H9 (cell line): ENCODE measurements around the gene KCNH1. TPM values are rescaled to one million over a fixed set of nuclear protein-coding genes. Genes with fewer than 3 reads are reported as not detected.

Experiments used
- DNase-seq: peaks from one replicate; pipeline ENCODE4 v3.0.0-alpha.2; 2017
- H2AFZ ChIP-seq: one replicate; pipeline ENCODE4 v1.6.1; 2013; ENCODE audit warnings: mild to moderate bottlenecking, low read length, control low read depth, moderate library complexity
- H2AK5ac ChIP-seq: 2 replicates; pipeline ENCODE4 v1.6.1; 2013; ENCODE audit warnings: low read length, control low read depth, mixed read lengths; ENCODE audit not compliant: insufficient read length
- H2BK120ac ChIP-seq: one replicate; pipeline ENCODE4 v1.6.1; 2013; ENCODE audit warnings: low read depth, mild to moderate bottlenecking, low read length, control low read depth, inconsistent platforms; ENCODE audit not compliant: poor library complexity, severe bottlenecking
- H2BK12ac ChIP-seq: 2 replicates; pipeline ENCODE4 v1.6.1; 2013; ENCODE audit warnings: low read length, control low read depth, mixed read lengths, low read depth; ENCODE audit not compliant: insufficient read length
- H2BK15ac ChIP-seq: 2 replicates; pipeline ENCODE4 v1.6.1; 2013; ENCODE audit warnings: low read depth, low read length, control low read depth
- H2BK20ac ChIP-seq: one replicate; pipeline ENCODE4 v1.6.1; 2013; ENCODE audit warnings: low read depth, mild to moderate bottlenecking, low read length, control low read depth, inconsistent platforms; ENCODE audit not compliant: poor library complexity, severe bottlenecking
- H2BK5ac ChIP-seq: 2 replicates; pipeline ENCODE4 v1.6.1; 2013; ENCODE audit warnings: low read length, control low read depth, mixed read lengths; ENCODE audit not compliant: insufficient read length
- H3K14ac ChIP-seq: 2 replicates; pipeline ENCODE4 v1.6.1; 2013; ENCODE audit warnings: low read length, control low read depth; ENCODE audit not compliant: insufficient read depth
- H3K18ac ChIP-seq: 2 replicates; pipeline ENCODE4 v1.6.1; 2013; ENCODE audit warnings: low read depth, mild to moderate bottlenecking, mixed read lengths, low read length, control low read depth; ENCODE audit not compliant: insufficient read length
- H3K23ac ChIP-seq: 2 replicates; pipeline ENCODE4 v1.6.1; 2013; ENCODE audit warnings: low read length, control low read depth, mixed read lengths, low read depth; ENCODE audit not compliant: insufficient read length
- H3K23me2 ChIP-seq: 2 replicates; pipeline ENCODE4 v1.6.1; 2013; ENCODE audit warnings: low read depth, mild to moderate bottlenecking, mixed read lengths, low read length, control low read depth; ENCODE audit not compliant: insufficient read length, poor library complexity, severe bottlenecking
- H3K27ac ChIP-seq: 2 replicates; pipeline ENCODE4 v1.5.1; 2013; ENCODE audit warnings: low read length, control low read depth, mixed read lengths, low read depth; ENCODE audit not compliant: insufficient read length
- H3K27me3 ChIP-seq: 2 replicates; pipeline ENCODE4 v1.6.1; 2013; ENCODE audit warnings: low read length, control low read depth, inconsistent platforms; ENCODE audit not compliant: insufficient read depth
- H3K4ac ChIP-seq: 2 replicates; pipeline ENCODE4 v1.6.1; 2013; ENCODE audit warnings: low read depth, mild to moderate bottlenecking, control low read depth, inconsistent platforms, low read length, moderate library complexity
- H3K4me1 ChIP-seq: 2 replicates; pipeline ENCODE4 v1.6.1; 2013; ENCODE audit warnings: low read length, control low read depth, inconsistent platforms; ENCODE audit not compliant: insufficient read depth
- H3K4me2 ChIP-seq: 2 replicates; pipeline ENCODE4 v1.6.1; 2013; ENCODE audit warnings: low read length, control low read depth, mixed read lengths; ENCODE audit not compliant: insufficient read length, insufficient read depth
- H3K56ac ChIP-seq: 2 replicates; pipeline ENCODE4 v1.6.1; 2013; ENCODE audit warnings: low read depth, mild to moderate bottlenecking, mixed read lengths, low read length, control low read depth; ENCODE audit not compliant: insufficient read length
- H3K79me1 ChIP-seq: 2 replicates; pipeline ENCODE4 v1.6.1; 2013; ENCODE audit warnings: low read depth, mild to moderate bottlenecking, moderate library complexity, low read length, control low read depth, inconsistent platforms; ENCODE audit not compliant: insufficient read depth, poor library complexity, severe bottlenecking
- H3K79me2 ChIP-seq: 2 replicates; pipeline ENCODE4 v1.6.1; 2013; ENCODE audit warnings: low read length, control low read depth, inconsistent platforms; ENCODE audit not compliant: insufficient read depth
- H3K9ac ChIP-seq: 2 replicates; pipeline ENCODE4 v1.6.1; 2013; ENCODE audit warnings: low read length, control low read depth, mixed read lengths; ENCODE audit not compliant: insufficient read length; ENCODE audit errors: extremely low read depth
- H3K9me3 ChIP-seq: one replicate; pipeline ENCODE4 v1.6.1; 2013; ENCODE audit warnings: low read depth, low read length, inconsistent platforms; ENCODE audit not compliant: control insufficient read depth
- H3T11ph ChIP-seq: one replicate; pipeline ENCODE4 v1.6.1; 2013; ENCODE audit warnings: mild to moderate bottlenecking, low read length, control low read depth, inconsistent platforms
- H4K20me1 ChIP-seq: one replicate; pipeline ENCODE4 v1.6.1; 2013; ENCODE audit not compliant: control insufficient read depth, insufficient read length, insufficient read depth
- H4K5ac ChIP-seq: 2 replicates; pipeline ENCODE4 v1.6.1; 2013; ENCODE audit warnings: low read depth, mild to moderate bottlenecking, mixed read lengths, low read length, control low read depth; ENCODE audit not compliant: insufficient read length
- H4K8ac ChIP-seq: replicated peaks from 2 replicates; pipeline ENCODE4 v1.6.1; 2013; ENCODE audit warnings: low read length, control low read depth, mixed read lengths, low read depth; ENCODE audit not compliant: insufficient read length
- H4K91ac ChIP-seq: 2 replicates; pipeline ENCODE4 v1.6.1; 2013; ENCODE audit warnings: low read depth, mild to moderate bottlenecking, moderate library complexity, mixed read lengths, low read length, control low read depth; ENCODE audit not compliant: insufficient read length
- H3K27ac Mint-ChIP-seq, 3 experiments: 2 replicates in 2 of 3; 3 replicates in 1 of 3; pipeline ENCODE4 v1.8.0; 2020 to 2021; ENCODE audit warnings: mixed read lengths in 3 of 3, mild to moderate bottlenecking in 1 of 3, moderate library complexity in 1 of 3
- H3K27me3 Mint-ChIP-seq: 2 replicates; pipeline ENCODE4 v1.8.0; 2021; ENCODE audit warnings: low read depth, mild to moderate bottlenecking, moderate library complexity, mixed read lengths
- H3K36me3 Mint-ChIP-seq, 3 experiments: 2 replicates in 2 of 3; 3 replicates in 1 of 3; pipeline ENCODE4 v1.8.0; 2020 to 2021; ENCODE audit warnings: low read depth in 3 of 3, mixed read lengths in 3 of 3; ENCODE audit not compliant: insufficient read depth in 1 of 3
- H3K4me1 Mint-ChIP-seq, 2 experiments: 2 replicates each; pipeline ENCODE4 v1.8.0; 2020; ENCODE audit warnings: mixed read lengths in 2 of 2
- H3K4me3 Mint-ChIP-seq, 2 experiments: 2 replicates in 1 of 2; 3 replicates in 1 of 2; pipeline ENCODE4 v1.8.0; 2020 to 2021; ENCODE audit warnings: mild to moderate bottlenecking in 2 of 2, mixed read lengths in 2 of 2, moderate library complexity in 1 of 2
- H3K9me3 Mint-ChIP-seq, 2 experiments: 2 replicates in 1 of 2; 3 replicates in 1 of 2; pipeline ENCODE4 v1.8.0; 2020; ENCODE audit warnings: mild to moderate bottlenecking in 2 of 2, mixed read lengths in 2 of 2, moderate library complexity in 1 of 2
- CTCF ChIP-seq: fragments of 200-600 bp; sonication (generic); conservative IDR thresholded peaks from 3 replicates; pipeline ENCODE4 v1.8.0; 2021; ENCODE audit warnings: antibody characterized with exemption, mild to moderate bottlenecking
- WGBS: extraction: QIAGEN DNeasy Blood & Tissue Kit; methylation state at CpG from one replicate; pipeline ENCODE4 v1.1.7; 2013; ENCODE audit warnings: missing lambda C conversion rate, low lambda C conversion rate, mixed read lengths; ENCODE audit not compliant: insufficient read length; ENCODE audit errors: extremely low coverage; 5-methylcytosine and 5-hydroxymethylcytosine counted together
- total RNA-seq: library from RNA; stranded (reverse); gene quantifications from 2 replicates; pipeline ENCODE4 v1.2.1, GENCODE V29; 2021

Gene KCNH1
- total RNA-seq, 1 experiment from 2014 or later, result 0.11 TPM

GRCh38 chr1:210771131-210771530, 362.8 kb downstream of the KCNH1 start:
- H3K56ac ChIP-seq, result no peak overlapping the region
- H2BK15ac ChIP-seq, result no peak overlapping the region
- H3K4me1 Mint-ChIP-seq, result peaks cover 10 to 15% of the 10 kb centered on the region in 2 experiments
- H3K9me3 ChIP-seq, result no peaks in the 10 kb centered on the region
- H3K27me3 Mint-ChIP-seq, result no peaks in the 10 kb centered on the region; the same call in none of the 2 replicates
- H2AFZ ChIP-seq, result no peak overlapping the region
- no peak overlapping the region for H2BK12ac ChIP-seq
- no peak overlapping the region for H3K27ac Mint-ChIP-seq
- no peak overlapping the region for H2BK5ac ChIP-seq
- no CpG with 5 or more reads among the region's 5 CpGs for WGBS
- no peaks in the 10 kb centered on the region for H3K27me3 ChIP-seq
- no peak overlapping the region for H3K14ac ChIP-seq
- H3K23me2 ChIP-seq, result no peaks in the 10 kb centered on the region
- no peak overlapping the region for H2AK5ac ChIP-seq
- no peak overlapping the region for H3K27ac ChIP-seq
- no peak overlapping the region for H3K18ac ChIP-seq
- no peak for DNase-seq
- no peak overlapping the region for H2BK120ac ChIP-seq
- no peaks in the 10 kb centered on the region for H4K20me1 ChIP-seq
- H3K79me2 ChIP-seq, result no peaks in the 10 kb centered on the region
- peaks cover 3% of the 10 kb centered on the region; the same call in 1 of the 2 replicates for H3K4me1 ChIP-seq
- TF ChIP-seq CTCF, result no peak
- H4K5ac ChIP-seq, result no peak overlapping the region
- no peaks in the 10 kb centered on the region for H3K9me3 Mint-ChIP-seq
- no peak overlapping the region for H3T11ph ChIP-seq
- no peak overlapping the region for H3K4me2 ChIP-seq
- no peaks in the 10 kb centered on the region for H3K79me1 ChIP-seq
- no peak overlapping the region for H2BK20ac ChIP-seq
- H3K23ac ChIP-seq, result no peak overlapping the region
- no peak overlapping the region for H4K91ac ChIP-seq
- no peak overlapping the region for H3K4ac ChIP-seq
- no peaks in the 10 kb centered on the region for H3K36me3 Mint-ChIP-seq
- no peak overlapping the region for H4K8ac ChIP-seq
- H3K4me3 Mint-ChIP-seq, result no peak overlapping the region
- H3K9ac ChIP-seq, result no peak overlapping the region
